Esophagus mucosa (tissue), 1 donor: ENCODE results near the gene SLC16A8. TPM values are rescaled to one million over a fixed set of nuclear protein-coding genes. Genes with fewer than 3 reads are reported as not detected.

Source experiments
- ATAC-seq: fragments of 200-7000 bp; cut with Tn5 transposase; one replicate; pipeline ENCODE4 v1.9.1; 2020
- total RNA-seq: library from RNA; stranded (reverse); gene quantifications from one replicate; pipeline ENCODE4 v1.2.4, GENCODE V29; 2023
- donor health status: DM: yes; HTN: yes; CAD: no.

SLC16A8 gene
- total RNA-seq, 1 donor from 2014 or later, result 0.24 TPM

DNA sequence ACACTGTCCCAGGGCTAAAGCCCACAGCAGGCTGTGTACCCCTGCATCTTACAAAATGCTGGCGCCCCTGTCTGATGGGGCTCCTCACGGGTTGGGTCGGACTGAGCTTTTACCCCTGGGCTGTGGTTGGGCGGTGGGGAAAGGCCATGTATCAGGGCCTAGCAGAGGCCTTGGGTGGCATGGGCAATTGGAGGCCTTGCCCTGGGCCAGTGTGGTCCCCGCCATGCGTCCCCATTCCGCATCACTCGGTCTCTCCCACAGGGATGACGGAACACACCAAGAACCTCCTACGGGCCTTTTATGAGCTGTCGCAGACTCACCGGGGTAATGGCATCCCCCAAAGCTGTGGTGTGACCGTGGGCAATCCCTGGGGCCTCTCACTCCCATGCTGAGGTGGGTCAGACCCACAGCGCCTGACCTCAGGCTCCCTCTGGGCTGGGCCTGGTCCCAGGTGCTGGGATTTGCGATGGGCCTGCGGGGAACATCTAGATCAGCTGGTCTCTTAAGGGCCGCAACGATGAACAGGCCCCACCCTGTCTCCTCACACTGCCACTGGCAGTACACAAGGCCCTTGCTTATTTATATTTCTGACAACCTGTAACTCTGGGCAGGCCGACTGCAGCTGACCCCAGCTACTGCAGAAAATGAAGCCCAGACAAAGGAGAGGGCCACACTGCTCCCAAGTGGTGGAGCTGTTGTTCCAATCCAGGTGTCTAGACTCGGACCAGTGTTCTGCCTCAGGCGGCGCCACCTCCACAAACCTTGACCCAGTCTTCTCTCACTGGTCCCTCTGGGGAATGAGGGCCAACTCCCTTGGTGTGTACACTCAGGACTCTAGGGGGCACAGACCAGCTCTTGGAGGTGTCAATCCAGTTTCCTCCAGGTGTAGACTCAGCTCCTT lies 12.3 kb downstream of the SLC16A8 start:
- ATAC-seq, result no peak

DNA sequence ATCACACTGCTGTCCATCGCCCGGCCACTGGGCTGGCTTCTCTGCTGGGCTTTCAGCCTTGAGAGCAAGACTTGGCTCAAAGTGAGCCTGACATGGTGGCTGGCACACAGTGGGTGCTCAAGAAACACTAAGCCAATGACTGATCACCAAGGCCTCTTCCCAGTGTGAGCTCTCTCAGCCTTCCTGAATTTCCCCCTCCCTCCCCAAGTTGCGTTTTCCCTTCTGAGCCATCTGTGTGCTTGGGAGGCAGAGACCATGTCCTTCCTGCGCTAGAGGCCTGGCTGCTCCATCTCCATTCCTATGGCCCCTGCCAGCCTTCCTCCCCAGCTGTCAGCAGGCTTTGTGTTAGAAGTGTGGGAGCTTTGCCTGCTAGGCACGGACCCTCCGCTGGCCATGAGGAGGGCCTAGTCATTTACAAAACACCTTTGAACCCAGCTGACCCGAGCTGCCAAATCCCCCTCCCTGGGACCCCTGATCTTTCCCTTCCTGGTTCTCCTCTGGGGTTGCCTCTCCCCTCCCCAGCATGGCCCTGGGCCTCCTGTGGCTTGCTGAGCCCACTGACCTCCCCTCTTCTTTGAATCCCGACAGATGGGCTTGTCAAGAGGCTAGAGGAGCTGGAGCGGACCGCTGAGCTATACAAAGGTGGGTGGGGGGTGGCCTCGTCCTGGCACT lies 13.6 kb downstream of the SLC16A8 start:
- ATAC-seq, result no peak

DNA sequence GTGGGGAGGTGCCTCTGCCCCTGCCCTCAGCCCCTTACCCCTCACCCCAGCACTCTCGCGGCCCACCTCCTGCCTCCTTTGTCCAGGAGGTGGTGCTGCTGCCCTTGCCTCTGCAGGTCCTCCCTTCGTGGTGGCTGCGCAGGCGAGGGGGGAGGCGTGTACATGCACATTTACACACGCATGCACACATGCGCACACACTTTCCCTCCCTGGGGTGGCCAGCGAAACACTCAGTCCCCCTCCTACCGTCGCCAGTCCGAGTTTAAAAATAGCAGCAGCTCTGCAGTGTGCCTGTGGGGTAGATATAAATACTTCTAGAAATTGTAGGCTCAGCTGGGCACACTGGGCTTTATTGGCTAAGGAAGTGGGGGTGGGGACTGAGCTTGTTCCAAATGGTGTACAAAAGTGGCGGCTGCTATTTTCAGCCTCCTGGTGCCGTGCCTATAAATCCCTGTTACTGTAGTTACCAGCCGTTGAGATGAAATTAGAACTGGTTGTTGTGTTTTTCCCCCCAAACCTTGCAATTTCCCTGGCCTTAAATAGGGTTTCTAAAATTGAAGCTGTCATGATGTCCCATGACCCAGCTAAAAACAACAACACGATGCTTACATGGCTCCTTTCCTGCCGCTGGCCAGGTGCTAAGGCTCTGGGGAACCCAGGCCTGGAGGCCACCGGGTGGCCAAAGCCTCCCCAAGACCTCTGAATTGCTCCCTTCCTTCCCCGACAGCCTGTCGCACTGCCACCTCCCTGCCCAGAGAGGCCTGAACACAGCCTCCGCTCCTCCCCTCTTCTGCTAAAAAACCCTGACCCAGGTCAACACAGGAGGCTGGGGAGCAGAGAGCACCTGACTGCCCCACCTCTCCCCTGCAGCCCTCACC lies 14.4 kb downstream of the SLC16A8 start:
- ATAC-seq, result no peak

DNA sequence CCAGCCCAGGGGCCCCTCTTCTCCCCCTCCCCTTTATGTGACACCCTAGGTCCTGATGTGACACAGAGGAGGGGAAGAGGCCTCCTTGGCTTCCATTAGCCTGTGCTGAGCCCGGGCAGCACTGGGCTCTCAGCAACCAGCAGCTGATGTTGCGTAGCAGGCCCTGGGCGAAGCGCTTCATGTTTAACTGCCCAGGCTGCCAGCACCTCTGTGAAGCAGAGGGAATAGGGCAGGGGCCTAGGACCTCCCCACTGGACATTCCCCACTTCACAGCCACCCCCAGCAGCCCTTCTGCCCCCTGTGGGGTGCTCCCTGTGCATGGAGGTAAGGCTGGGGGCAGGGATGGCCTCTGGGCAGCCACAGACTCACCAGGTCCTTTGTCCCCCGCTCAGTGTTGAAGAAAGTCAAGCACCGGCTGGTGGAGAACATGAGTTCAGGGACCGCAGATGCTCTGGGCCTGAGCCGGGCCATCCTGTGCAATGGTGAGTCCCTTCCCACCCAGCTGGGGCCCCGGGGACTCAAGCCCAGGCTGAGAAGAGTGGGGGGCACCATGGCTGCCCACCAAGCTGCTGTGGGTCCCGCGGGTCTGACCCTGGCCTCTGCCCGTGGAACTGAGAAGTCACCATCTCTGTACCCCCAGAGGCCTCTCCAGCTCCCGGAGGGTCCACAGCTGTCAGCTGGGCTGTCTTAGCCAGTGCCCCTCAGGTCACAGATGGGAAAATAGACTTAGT lies 15.2 kb downstream of the SLC16A8 start:
- no peak for ATAC-seq

DNA sequence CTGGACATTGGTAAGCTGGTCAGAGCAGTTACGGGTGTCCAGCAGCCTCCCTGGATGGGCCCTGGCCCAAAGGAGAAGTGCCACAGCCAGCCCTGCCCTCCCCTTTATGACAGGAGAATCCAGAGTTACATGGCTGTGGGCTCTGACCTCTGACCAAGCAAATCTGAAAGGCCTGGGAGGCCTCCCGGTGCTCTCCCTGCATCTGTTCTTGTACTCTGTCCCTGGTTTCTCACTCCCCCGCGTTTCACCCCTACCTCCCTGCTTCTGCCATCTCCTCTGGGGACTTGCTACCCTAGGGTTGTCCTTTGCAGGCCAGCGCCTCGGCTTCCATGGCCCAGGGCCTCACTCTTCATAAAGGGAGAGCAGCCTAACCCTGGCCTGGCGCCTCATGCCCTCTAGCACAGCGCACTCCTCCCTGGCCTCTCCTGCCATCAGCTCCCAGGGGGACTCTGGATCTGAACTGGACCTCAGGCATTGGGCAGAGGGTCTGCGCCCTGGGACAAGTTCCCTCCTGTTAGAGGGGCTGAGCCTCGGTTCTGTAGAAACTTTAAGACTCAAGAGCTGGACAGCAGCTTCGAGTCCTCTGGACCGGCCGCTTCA lies 16.1 kb downstream of the SLC16A8 start:
- ATAC-seq, result no peak

DNA sequence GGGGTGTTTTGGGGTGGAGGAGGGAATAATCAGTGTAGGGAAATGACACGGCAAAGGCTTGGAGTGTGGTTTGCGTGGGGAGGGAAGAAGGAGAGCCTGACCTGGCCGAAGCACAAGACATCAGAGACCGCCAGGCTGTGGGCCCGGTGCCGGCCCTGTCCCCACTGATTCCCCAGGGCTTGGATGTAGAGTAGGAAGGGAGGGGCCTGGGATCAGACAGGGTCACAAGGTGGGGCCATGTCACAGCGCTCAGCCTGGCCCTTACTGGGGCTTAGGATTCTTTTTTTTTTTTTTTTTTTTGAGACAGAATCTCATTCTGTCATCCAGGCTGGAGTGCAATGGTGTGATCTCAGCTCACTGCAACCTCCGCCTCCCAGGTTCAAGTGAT lies 17.0 kb downstream of the SLC16A8 start:
- no peak for ATAC-seq

DNA sequence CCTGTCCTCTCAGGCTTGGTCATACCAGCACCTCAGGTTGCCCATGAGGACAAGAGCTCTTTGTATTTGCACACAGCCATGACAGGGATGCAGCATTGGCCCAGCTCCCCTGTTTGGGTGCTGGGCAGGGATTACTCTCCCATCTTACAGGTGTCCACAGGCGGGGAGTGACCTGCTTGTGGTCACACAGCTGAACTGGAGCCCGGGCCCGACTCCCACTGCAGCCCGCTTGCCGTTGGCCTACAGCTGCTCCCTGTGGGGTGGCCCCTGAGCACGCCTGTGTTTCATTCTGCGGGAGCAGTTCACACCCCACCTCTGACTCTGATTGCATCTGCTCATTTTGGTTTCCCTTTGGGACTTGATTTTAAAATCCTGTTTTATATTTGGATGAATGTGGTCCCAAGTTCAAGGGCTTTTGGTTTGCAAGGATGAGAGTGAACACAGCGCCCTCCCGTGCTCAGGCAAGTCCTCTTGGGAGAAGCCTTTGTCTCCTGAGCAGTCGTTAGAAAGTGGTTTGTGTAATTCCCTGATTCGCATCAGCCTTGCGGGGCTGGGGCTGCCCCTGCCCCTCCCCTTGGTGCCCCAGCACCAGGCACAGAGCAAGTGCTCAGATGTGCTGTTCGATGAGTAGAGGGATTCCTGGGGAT lies 17.5 kb downstream of the SLC16A8 start:
- ATAC-seq, result no peak

DNA sequence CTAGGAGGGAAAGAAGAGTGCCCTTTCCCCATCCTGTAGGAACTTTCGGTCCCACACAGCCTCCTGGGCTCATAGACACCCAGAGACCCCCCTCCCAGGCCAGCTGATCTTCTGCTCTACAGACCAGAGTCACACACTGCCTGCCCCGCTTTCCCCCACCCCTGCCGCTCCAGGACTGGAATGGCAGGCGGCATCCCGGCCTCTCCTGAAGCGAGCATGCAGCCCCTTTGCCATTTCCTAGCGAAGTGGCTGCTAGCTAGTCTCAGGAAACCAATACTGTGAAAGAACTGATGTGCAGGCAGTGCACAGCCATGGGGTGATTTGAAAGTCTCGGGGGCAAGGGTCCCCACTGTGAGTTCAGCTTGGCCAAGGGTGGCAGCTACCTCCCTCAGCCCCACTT lies 18.4 kb downstream of the SLC16A8 start:
- ATAC-seq, result no peak

DNA sequence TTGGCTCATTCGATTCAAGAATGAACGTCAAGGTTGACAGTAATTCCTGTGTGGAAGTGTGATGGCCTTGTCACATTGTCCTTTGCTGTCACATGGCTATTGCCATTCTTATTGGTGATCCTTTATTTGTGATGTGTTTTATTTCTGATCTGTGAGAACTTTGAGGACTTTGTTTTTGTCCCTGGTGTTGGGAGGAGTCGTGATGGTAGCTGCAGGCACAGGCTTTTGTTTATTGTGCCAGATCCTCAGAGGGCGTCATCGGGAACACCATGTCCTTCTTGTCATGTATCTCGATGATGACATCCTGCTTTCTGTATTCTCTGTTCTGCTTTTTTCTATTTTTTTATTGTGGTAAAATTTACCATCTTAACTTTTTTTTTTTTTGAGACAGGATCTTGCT lies 21.2 kb downstream of the SLC16A8 start:
- no peak for ATAC-seq

DNA sequence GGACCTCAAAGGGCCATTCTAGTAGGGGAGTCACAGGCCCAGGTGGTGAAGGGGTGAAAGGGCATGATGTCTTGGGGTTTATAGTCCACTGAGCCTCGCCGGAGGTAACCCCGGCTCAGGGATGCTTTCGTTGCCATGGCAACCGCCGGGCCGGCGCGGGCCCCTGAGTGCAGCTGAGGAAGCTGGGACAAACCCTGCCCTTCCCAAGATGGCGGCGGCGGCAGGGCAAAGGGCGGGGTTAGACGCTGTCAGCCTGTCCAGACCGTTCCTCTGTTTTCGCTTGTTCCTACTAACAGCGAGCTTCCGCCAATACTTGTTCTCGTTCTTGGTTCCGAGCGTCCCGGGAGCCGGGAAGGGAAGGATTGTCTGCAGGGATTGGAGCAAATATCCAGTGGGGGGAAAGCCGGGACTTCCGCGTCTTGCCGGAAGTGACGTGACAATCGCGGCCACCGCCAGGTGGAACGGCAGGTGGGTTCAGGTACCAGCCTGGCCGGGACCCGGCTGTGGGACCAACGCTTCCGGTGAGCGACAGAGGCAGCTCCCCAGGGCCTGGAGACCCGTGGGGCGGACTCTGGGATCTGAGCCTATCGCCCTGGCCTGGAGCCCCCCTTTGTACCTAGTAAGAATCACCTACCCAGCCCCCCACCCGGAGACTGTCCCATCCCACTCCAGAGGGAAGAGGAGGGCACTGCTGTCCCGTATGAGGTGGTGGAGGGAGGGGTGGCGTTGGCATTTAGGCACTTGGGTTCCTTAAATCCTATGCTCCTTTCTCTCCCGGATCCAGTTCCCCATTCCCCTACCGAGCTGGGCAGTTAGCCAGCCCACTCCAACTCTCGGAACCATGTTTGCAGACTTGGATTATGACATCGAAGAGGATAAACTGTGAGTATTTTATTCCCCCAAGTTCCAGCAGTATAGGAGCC lies 26.8 kb downstream of the SLC16A8 start, which contains the start of gene PICK1:
Gene PICK1, plus strand, starts transcription at position 436 of the 923 bp plus-strand sequence. Its CDS starts 406 bp downstream, at position 842.
- peak; percentile 84 for ATAC-seq

DNA sequence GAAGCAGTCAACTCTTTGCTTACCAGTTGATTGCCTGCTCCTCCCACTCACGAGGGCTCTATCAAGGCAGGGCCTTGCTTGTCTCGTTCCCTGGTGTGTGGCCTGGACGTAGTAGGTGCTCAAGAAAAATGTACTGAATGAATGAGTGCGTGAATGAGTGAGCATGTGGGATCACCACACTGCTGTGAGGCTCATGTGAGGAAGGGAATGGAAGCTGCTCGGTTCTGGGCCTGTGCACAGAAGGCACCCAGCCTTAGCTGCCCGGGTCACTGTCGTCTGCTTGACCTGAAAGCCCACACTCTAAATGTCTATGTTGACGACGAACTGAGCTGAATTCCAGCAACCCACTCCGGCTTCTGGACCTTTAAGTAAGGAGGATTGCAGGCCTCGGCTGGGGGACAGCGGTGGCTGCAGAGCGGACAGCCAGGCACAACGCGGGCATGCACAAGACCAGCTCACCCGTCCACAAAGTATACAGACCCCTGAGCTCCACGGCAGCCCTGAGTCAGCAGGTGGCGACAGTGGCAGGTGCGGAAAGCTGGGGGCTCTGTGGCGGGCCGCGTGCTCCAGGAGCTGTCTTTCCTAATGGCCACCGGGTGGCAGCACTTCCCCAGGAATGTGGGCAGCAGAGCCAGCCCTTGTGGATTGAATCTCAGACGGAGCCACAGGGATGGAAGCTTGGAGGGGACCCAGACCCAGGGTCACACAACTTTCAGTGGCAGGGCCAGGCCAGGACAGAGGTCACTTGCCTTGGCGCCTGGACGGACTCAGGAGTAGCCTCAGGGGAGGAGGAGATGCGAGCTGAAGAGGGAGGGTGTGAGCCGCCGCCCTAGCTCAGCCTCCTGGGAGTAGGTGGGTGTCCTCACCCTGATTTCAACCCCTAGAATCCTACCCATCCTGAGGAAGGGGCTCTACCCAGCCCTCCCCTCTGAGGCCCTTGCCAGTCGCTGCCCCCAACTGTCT lies 31.8 kb downstream of the SLC16A8 start:
- ATAC-seq, result peak; percentile 63

DNA sequence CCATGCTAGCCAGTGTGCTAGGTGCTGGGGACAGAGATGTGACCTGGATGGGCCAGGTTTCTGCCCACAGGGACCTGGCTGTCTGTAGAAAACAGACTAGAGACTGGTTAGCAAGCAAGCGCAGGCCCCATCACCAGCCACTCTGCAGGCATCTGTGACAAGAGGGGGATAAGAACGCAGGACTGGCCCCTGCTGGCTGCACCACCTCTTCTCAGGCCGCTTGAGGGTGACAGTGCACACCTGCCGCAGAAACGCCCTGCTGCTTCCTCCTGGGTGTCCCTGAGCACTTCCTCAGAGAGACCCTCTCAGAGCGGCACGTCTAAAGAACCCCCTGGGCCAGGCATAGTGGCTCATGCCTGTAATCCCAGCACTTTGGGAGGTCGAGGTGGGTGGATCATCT lies 32.7 kb downstream of the SLC16A8 start:
- no peak for ATAC-seq

DNA sequence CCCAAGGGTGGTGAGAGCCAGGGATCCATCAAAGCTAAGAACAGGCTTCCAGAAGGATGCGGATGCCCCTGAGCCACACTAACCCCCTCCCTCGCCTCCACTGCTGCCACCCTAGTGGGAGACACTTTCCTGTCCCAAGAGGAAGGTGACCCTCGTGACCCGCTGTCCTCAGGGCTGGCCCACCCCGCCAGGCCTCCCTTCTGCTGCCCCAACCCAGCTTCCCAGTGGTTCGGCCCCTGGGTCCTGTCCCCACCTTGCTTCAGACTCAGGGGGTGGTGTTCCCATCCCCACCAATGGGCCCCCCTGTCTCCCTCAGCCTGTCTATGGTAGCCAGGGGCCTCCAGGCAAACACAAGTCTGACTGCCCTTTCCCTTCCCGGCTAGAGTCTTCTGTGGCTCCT lies 33.3 kb downstream of the SLC16A8 start:
- no peak for ATAC-seq

DNA sequence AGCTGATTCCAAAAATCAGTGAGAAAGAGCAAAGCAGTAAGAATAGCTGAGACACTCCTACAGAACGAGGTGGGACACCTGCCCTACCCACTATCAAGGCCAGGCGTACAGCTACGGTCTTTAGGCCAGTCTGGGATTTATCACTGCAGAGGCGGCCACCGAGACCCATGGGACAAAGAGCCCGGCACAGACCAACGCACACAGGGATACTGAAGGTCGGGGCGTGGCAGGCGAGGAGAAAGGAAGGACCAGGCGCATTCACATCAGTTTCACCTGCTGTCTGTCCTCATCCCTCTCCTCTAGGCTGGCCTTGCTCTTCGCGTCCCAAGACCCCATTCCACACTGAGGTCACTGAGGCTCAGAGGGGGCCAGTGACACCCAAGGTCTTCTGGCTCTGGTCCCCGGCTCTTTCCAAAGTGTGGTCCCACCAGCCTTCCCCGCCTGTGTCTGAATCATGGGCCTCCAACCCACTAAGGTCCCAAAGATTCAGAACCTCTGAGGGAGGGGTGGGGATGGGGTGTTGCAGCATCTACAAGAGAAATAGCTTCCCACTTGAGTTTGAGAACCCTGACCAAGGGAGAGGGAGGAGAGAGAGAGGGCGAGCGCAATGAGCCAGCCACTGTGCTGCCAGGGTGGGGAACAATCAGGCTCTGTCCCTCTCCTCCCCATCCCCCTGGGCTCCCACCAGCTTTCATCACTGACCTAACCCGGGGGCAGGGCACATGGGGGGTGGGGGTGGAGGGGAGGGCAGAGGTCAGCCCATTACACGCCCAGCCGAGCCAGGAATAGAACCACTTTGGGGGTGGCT lies 34.0 kb downstream of the SLC16A8 start:
- no peak for ATAC-seq

DNA sequence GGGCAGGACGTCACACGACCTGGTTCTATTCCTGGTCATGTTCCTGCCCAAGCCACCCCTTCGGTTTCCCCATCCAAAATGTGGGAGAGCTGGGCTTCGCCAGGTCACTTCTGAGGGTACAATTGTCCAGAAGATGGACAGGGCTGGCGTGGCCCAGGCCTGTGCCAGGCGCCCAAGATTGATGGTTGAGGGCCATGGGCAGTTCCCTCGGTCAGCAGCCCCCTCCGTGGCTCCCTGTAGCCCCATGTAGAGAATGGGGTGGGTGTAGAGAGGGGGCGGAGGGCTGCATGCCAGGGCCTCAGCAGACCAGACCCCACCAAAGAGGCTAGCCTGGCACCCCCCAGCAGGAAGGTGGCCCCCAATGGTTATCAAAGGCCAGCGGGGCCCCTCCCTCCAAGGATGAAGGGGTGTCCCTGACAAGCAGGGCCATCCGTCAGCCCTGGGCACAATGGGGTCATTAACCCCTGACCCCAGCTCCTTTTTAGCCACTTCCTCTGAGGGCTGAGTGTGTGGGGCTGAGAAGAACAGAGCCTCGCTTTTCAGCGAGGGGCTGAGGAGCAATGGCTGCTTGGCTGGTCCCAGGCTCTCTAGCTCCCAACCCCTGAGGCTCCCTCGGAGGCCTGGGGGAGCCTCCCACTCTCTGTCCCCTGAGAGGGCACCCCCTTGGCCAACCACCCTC lies 37.8 kb downstream of the SLC16A8 start:
- ATAC-seq, result no peak

DNA sequence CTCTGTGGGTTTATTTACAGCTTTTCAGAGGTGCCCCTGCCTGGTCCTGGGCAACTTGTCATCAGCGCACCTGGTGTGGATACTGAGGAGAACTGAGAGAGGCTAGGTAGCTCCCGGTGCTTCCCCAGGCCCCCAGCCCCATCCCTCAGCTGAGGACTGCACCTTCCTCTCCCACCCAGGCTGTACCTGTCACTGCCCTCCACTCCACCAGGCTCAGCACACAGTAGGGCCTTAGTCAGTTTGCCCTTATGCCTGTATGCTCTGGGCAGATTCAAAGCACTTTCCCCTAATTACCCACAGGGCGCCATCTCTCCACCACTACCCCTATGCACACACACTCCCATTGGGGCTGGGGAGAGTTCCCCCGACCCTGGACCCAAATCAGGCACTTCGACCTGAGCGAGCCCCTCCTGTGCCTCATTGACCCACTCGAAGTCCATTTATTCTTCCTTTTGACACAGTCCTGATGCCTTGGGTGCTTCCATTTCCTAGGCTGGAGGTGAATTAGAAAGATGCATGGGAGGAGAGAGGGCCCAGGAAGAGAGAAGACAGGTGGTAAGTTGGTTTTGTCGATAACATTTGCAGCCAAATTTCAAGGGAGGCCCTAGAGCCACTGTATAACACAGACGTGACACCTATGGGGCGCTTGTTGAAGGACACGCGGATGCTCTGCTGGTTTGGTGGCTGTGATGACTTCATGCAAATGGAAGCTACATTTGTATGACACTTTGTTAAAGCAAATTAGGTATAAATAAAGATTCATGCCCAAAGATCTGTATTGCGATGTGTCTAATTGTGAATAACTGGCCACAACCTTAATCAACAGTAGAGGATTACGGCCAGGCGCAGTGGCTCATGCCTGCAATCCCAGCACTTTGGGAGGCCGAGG lies 40.6 kb downstream of the SLC16A8 start:
- no peak for ATAC-seq

DNA sequence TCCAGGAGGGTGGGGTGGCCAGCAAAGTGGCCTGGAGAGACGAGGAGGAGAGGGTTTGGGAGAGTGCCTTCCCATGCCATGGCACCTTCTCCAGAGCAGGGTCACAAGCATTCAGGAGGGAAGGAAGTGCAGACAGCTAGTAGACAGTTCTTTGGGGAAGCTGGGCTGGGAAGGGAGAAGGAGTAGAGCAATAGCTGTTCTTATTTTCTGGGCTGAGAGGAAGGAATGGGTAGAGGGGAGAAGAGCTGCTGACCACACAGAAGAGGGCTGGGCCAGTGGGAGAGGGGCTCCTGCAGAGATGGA lies 41.5 kb downstream of the SLC16A8 start:
- no peak for ATAC-seq
